ENCODE results near the gene ZNF423.
"Not testable (repeated sequence)": the region's sequence is repeated elsewhere in the genome, so short reads cannot be mapped to it uniquely, and the experiment has no call there.

Gene ZNF423

DNA sequence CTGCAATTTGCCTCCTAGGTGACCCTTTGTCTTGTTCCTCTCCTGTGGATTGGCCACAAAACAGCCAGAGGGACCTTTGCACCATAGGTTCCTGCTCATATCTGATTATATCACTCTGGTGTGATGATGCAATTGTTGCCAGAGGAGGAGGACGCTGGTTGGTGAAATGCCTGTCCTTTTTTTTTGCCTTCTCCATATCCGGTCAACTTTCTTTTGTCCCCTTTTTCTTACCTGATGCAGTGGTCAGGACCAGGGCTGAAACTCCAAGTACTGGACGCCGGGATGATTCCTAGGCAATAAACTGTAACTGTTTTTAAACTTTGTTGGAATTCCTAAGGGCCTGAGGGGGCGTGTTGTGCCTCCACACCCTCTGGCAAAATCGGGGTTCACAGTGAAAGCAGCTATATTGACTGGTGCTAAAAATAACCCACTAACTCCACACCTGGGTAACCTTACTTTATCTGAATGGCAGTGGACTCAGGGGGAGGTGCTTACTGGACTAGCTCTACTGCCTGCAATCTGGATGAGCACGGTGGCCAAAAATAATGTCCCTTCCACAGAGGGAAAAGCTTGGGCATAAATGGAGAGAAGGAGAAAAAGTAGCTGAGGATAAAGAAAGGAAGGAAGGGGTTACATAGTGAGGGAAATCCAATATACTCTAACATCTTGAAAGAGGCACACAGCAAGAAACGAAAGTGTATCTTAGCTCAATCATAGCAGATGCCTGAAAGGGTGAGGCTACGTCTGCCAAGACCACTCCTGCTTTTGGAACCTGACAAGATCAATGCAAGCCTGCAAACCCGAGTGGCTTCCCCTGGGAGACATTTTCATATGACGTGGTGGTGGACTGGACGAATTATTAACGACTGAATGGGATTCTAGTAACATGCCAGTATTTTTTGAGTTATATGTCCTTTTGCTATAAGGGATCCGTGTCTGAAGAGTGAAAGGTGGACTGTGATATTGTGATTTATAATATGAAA, 28.4 kb upstream of the ZNF423 start:
- no peak overlapping the region for H3K4me3 ChIP-seq (ENCODE audit: extremely low read depth, insufficient read depth, low read length, poor library complexity, severe bottlenecking)
- H3K27ac ChIP-seq (ENCODE audit: low read depth, low read length, severe bottlenecking) = no peak overlapping the region
- no peaks in the 10 kb centered on the region for H3K9me3 ChIP-seq (ENCODE audit: control insufficient read depth, low read length)
- 82 to 84% methylated on average over 11 of the region's 14 CpGs for WGBS, 2 experiments (ENCODE audit: insufficient coverage in 2 of 2)
- peaks cover 8% of the 10 kb centered on the region for H3K4me1 ChIP-seq (ENCODE audit: control insufficient read depth, insufficient read depth, low read length, poor library complexity, severe bottlenecking)
- H3K36me3 ChIP-seq (ENCODE audit: control insufficient read depth, insufficient read depth, low read length) = no peaks in the 10 kb centered on the region

DNA sequence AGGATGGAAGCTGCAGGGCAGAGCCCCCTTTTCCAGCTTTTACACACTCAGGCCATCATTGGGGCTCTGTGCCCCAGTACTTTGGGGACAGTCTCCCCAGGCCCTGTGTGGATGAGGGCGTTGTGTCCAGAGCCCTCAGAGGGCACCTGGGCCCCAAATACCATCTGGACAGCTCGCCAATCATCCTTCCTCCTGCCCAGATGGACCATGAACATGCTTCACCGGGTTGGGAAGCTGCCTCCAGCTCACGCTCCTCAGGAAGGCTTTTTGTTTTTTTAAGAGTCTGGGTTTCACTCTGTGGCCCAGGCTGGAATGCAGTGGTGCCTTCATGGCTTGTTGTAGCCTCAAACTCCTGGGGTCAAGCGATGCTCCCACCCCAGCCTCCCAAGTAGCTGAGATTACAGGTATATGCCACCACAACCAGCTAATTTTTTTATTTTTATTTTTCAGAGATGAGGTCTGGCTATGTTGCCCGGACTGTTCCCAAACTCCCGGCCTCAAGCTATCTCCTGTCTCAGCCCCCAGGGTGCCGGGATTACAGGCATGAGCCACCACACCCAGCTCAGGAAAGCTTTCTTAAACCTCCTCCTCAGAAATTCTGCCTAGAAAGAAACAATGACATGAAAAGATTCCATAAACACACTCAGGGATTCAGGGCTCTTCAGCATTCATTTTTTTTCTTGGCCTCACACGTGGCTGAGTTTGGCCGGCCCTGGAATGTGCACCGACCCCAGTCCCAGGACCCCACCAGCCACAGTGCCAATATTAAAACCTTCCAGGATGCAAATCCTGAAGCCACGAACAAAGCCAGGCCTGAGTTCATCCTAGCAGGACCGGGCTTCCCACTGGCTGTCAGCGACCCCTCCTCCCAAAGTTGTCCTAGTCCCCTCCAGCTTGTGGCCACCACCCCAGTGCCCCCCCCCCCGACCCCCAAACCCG, 27.4 kb upstream of the ZNF423 start:
- Histone ChIP-seq H3K9me3 (ENCODE audit: control insufficient read depth, low read length) (no peaks in the 10 kb centered on the region), H3K36me3 (ENCODE audit: control insufficient read depth, insufficient read depth, low read length) (no peaks in the 10 kb centered on the region), H3K27ac (ENCODE audit: low read depth, low read length, severe bottlenecking) (no peak overlapping the region), H3K4me1 (ENCODE audit: control insufficient read depth, insufficient read depth, low read length, poor library complexity, severe bottlenecking) (peaks cover 8% of the 10 kb centered on the region), H3K4me3 (ENCODE audit: extremely low read depth, insufficient read depth, low read length, poor library complexity, severe bottlenecking) (no peak overlapping the region)
- WGBS, 2 experiments (ENCODE audit: insufficient coverage in 2 of 2) = 56 to 57% methylated on average over 10 to 11 of the region's 16 CpGs

DNA sequence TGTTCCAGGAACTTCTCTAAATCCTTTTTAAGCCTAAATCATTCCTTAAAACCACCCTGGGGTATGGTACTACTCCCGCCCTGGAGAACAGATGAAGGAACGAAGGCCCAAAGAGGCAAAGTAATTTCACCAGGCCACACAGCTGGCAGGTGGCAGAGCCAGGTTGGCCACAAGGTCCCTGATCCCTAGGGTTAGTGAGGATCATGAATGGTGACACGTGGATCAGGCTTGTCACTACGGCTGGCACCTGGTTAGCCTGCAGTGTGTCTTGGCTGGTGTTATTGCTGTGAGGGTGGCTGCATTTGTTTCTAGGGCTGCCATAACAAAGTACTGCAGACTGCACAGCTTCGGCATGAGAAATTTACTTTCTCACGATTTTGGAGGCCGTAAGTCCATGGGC, 26.0 kb upstream of the ZNF423 start:
- Histone ChIP-seq H3K27ac (ENCODE audit: low read depth, low read length, severe bottlenecking) (no peak overlapping the region), H3K4me3 (ENCODE audit: extremely low read depth, insufficient read depth, low read length, poor library complexity, severe bottlenecking) (no peak overlapping the region), H3K4me1 (ENCODE audit: control insufficient read depth, insufficient read depth, low read length, poor library complexity, severe bottlenecking) (peaks cover 8% of the 10 kb centered on the region), H3K9me3 (ENCODE audit: control insufficient read depth, low read length) (no peaks in the 10 kb centered on the region), H3K36me3 (ENCODE audit: control insufficient read depth, insufficient read depth, low read length) (no peaks in the 10 kb centered on the region)
- 73 to 81% methylated on average over 3 to 7 of the region's 7 CpGs for WGBS, 2 experiments (ENCODE audit: insufficient coverage in 2 of 2)

DNA sequence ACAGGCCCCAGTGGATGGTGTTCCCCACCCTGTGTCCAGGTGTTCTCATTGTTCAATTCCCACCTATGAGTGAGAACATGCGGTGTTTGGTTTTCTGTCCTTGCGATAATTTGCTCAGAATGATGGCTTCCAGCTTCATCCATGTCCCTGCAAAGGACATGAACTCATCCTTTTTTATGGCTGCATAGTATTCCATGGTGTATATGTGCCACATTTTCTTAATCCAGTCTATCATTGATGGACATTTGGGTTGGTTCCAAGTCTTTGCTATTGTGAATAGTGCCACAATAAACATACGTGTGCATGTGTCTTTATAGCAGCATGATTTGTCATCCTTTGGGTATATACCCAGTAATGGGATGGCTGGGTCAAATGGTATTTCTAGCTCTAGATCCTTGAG, 22.6 kb upstream of the ZNF423 start:
- H3K27ac ChIP-seq (ENCODE audit: low read depth, low read length, severe bottlenecking); H3K9me3 ChIP-seq (ENCODE audit: control insufficient read depth, low read length); H3K36me3 ChIP-seq (ENCODE audit: control insufficient read depth, insufficient read depth, low read length); H3K4me3 ChIP-seq (ENCODE audit: extremely low read depth, insufficient read depth, low read length, poor library complexity, severe bottlenecking): not testable (repeated sequence)
- peaks cover 11% of the 10 kb centered on the region for H3K4me1 ChIP-seq (ENCODE audit: control insufficient read depth, insufficient read depth, low read length, poor library complexity, severe bottlenecking)
- no CpG with 5 or more reads among the region's 3 CpGs for WGBS, 2 experiments (ENCODE audit: insufficient coverage in 2 of 2)

DNA sequence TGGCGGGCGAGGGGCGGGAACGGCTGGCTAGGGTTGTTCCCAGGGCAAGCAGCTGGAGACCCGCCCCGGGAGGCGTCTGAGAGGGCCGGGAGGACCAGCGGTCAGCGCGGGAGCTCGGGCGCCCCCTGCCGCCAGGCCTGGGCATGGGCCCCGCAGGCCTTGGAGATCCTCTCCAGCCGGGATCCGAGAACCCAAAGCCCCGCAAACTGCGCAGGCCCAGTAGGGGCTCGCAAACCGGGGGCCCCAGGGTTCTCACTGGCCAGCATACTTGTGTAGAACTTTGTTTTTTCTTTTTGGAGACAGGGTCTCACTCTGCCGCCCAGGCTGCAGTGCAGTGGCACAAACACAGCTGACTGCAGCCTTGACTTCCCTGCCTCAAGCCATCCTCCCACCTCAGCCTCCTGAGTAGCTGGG, 20.8 kb upstream of the ZNF423 start:
- Histone ChIP-seq H3K4me1 (ENCODE audit: control insufficient read depth, insufficient read depth, low read length, poor library complexity, severe bottlenecking) (peaks cover 3% of the 10 kb centered on the region), H3K27ac (ENCODE audit: low read depth, low read length, severe bottlenecking) (no peak overlapping the region), H3K4me3 (ENCODE audit: extremely low read depth, insufficient read depth, low read length, poor library complexity, severe bottlenecking) (peak overlapping the region; percentile 26), H3K36me3 (ENCODE audit: control insufficient read depth, insufficient read depth, low read length) (no peaks in the 10 kb centered on the region), H3K9me3 (ENCODE audit: control insufficient read depth, low read length) (no peaks in the 10 kb centered on the region)
- WGBS, 2 experiments (ENCODE audit: insufficient coverage in 2 of 2) = 3 to 6% methylated on average over 22 of the region's 22 CpGs

DNA sequence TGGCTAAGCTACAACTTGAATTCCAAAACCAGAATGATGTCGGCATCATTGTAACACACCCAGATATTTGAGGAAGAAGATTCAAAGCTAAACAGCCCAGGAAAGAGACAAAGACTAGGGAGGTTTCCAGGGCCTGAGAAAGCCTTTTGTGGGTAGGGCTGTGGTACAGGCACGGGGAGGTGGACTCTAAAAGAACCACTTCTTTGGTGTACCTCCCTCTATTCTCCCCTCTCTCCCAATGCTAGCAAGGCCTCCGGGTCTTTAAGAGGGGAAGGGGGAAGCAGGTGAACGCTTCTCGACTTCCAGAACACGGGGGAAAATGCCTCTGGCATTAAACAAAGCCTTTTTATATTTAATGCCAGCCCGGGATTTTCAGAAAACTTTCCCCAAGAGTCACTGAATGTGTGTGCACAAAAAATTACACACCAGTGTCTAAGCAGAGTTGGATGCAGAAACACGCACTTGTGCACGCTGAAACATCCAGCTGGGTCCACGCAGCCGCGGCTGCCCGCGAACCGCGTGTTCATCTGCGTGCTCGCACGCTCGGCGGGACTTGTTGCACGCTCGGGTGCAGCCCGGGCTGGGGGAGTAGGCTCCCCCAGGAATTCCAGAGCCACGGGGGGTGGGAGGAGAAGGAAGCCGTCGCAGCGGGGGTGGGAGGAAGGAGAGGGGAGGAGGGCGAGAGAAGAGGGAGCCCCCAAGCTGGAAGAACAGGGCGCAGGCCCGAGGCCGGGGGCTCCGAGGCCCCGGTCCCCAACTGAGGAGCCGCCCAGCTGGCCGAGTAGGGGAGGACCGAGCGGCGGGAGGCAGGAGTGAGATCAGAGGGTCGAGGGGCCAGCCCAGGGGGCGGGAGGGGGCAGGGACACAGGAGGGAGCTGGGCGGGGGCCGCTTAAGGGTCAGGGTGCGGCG, 20.1 kb upstream of the ZNF423 start:
- Histone ChIP-seq H3K4me1 (ENCODE audit: control insufficient read depth, insufficient read depth, low read length, poor library complexity, severe bottlenecking) (peaks cover 3% of the 10 kb centered on the region), H3K9me3 (ENCODE audit: control insufficient read depth, low read length) (no peaks in the 10 kb centered on the region), H3K4me3 (ENCODE audit: extremely low read depth, insufficient read depth, low read length, poor library complexity, severe bottlenecking) (peak overlapping the region; percentile 26), H3K27ac (ENCODE audit: low read depth, low read length, severe bottlenecking) (no peak overlapping the region), H3K36me3 (ENCODE audit: control insufficient read depth, insufficient read depth, low read length) (no peaks in the 10 kb centered on the region)
- 6 to 7% methylated on average over 10 to 22 of the region's 45 CpGs for WGBS, 2 experiments (ENCODE audit: insufficient coverage in 2 of 2)

DNA sequence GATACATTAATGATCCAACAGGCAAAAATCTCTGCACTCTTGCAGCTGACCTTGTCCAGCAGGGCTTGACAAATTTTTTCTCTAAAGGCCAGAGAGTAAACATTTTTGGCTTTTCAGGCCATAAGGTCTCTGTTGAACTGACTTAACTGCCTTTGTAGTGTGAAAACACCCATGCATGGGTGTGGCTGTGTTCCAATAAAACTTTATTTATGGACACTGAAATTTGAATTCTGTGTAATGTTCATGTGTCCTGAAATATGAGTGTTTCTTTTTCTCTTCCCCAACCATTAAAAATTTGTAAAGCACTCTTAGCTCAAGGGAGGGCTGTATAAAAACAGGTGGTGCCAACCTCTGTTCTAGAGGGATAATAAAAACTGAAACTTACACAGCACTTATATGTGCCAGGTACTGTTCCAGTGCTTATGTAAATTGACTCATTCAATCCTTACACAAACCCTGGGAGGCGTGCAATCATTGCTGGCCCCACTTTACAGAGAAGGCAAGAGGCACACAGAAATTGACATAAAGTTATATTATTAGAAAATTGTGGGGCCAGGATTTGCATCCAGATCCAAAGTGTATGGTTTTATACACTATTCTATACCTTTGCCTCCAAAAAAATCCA, 18.8 kb upstream of the ZNF423 start:
- Histone ChIP-seq H3K36me3 (ENCODE audit: control insufficient read depth, insufficient read depth, low read length) (no peaks in the 10 kb centered on the region), H3K4me1 (ENCODE audit: control insufficient read depth, insufficient read depth, low read length, poor library complexity, severe bottlenecking) (peaks cover 3% of the 10 kb centered on the region), H3K4me3 (ENCODE audit: extremely low read depth, insufficient read depth, low read length, poor library complexity, severe bottlenecking) (no peak overlapping the region), H3K27ac (ENCODE audit: low read depth, low read length, severe bottlenecking) (no peak overlapping the region), H3K9me3 (ENCODE audit: control insufficient read depth, low read length) (no peaks in the 10 kb centered on the region)
- WGBS, 2 experiments (ENCODE audit: insufficient coverage in 2 of 2) = no CpG with 5 or more reads among the region's 1 CpG

DNA sequence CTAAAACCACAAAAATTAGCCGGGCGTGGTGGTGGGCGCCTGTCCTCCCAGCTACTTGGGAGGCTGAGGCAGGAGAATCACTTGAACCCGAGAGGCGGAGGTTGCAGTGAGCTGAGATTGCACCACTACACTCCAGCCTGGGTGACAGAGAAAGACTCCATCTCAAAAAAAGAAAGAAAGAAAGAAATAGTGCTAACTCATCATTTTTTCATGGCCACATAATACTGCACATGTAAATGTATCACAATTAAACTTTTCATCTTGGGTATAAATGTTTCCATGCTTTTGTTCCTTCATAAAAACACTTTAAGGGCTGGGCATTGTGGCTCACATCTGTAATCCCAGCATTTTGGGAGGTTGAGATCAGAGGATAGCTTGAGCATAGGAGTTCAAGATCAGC, 15.9 kb upstream of the ZNF423 start:
- not testable (repeated sequence) for H3K36me3 ChIP-seq (ENCODE audit: control insufficient read depth, insufficient read depth, low read length); H3K4me1 ChIP-seq (ENCODE audit: control insufficient read depth, insufficient read depth, low read length, poor library complexity, severe bottlenecking); H3K27ac ChIP-seq (ENCODE audit: low read depth, low read length, severe bottlenecking); H3K9me3 ChIP-seq (ENCODE audit: control insufficient read depth, low read length); H3K4me3 ChIP-seq (ENCODE audit: extremely low read depth, insufficient read depth, low read length, poor library complexity, severe bottlenecking)
- WGBS, 2 experiments (ENCODE audit: insufficient coverage in 2 of 2) = 100% methylated on average over 1 of the region's 5 CpGs; no CpG with 5 or more reads in 1 of the 2 experiments

DNA sequence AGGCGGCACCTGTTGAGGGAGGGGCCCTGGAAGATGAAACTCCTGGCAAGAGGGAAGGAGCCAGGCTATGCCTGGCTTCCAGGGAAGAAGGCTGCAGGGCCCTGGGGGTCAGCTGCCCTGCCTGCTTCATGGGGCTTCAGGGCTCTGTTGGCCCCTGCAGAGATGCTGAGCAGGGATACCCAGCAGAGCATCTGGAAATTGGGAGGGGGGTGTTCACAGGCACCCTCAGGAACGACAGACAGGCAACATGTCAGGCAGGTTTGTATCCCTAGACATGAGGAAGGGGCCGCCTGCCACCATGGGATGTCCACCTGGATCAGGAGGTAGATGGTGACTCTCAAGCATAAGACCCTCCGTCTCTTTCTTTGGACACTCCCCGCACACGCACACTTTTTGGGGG, 13.8 kb upstream of the ZNF423 start:
- 92 to 95% methylated on average over 3 to 5 of the region's 6 CpGs for WGBS, 2 experiments (ENCODE audit: insufficient coverage in 2 of 2)
- Histone ChIP-seq H3K4me1 (ENCODE audit: control insufficient read depth, insufficient read depth, low read length, poor library complexity, severe bottlenecking) (peaks cover 9% of the 10 kb centered on the region), H3K27ac (ENCODE audit: low read depth, low read length, severe bottlenecking) (no peak overlapping the region), H3K36me3 (ENCODE audit: control insufficient read depth, insufficient read depth, low read length) (no peaks in the 10 kb centered on the region), H3K9me3 (ENCODE audit: control insufficient read depth, low read length) (no peaks in the 10 kb centered on the region), H3K4me3 (ENCODE audit: extremely low read depth, insufficient read depth, low read length, poor library complexity, severe bottlenecking) (no peak overlapping the region)
